GM12892 (cell line): ENCODE results near the gene UBE2E1.

ENCODE experiments used
- POLR2A ChIP-seq: IDR thresholded peaks from 2 replicates; pipeline ENCODE4 v1.6.1; 2011; ENCODE audit warnings: low read depth, low read length, control low read depth
- POLR2AphosphoS5 ChIP-seq: IDR thresholded peaks from 2 replicates; pipeline ENCODE4 v1.6.1; 2011; ENCODE audit warnings: low read depth, low read length, control low read depth
- TAF1 ChIP-seq: IDR thresholded peaks from 2 replicates; pipeline ENCODE4 v1.6.1; 2011; ENCODE audit warnings: low read depth, mild to moderate bottlenecking, control low read depth, low read length, borderline replicate concordance

DNA sequence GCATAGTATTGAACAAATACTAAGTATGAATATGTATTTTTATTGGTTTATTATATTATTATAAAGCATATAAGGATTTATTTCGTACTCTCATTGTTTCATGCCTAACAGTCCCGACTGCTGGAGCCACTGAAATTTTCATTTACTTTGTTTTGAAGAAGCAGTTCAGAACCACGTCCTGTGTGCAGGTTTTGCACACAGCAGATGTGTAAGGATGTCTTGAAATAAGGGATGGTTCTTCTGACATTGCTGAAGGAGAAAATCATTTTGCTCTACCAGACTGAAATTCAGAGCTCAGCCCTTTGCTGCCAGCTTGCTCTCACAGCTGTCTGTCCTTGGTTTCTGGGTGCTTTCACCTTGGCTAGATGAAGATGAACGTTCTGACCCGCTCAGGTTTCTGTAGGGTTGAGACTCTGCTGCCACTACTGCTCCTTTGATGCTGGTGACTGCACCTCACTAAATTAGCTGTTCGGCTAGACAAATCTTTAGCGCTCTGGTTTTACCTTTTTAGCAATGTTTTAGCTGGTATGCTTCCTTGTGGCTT is 54.2 kb downstream of the UBE2E1 start:
- TF ChIP-seq POLR2AphosphoS5, result no peak
- no peak for TF ChIP-seq POLR2A
- TF ChIP-seq TAF1, result no peak
